HG03520 (cell line): ENCODE data around the gene DPP10.

Experiments
- ATAC-seq: cut with Tn5 transposase; IDR thresholded peaks from one replicate; pipeline ENCODE4 v1.9.1; 2021; ENCODE audit warnings: mild to moderate bottlenecking, moderate library complexity; ENCODE audit not compliant: unreplicated experiment

The DPP10 gene

DNA sequence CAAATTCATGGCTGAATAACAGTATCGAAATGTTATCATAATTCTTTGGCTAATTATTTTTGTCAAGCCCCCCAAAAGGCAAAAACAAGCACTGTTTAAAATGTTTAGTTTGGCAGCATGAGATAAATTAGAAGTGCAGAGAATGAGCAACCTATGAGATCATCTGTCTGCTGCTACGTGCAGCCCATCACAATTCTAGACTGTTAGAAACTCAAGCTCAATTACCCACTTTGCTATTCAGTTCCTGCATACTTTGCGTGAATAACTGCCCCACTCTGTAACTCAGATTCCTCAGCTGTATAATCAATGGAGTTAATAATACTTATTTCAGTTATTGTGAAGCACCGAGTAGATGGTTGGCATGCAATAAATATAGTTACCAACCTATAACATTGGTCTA is 1181.9 kb downstream of the DPP10 start:
- ATAC-seq: no peak

DNA sequence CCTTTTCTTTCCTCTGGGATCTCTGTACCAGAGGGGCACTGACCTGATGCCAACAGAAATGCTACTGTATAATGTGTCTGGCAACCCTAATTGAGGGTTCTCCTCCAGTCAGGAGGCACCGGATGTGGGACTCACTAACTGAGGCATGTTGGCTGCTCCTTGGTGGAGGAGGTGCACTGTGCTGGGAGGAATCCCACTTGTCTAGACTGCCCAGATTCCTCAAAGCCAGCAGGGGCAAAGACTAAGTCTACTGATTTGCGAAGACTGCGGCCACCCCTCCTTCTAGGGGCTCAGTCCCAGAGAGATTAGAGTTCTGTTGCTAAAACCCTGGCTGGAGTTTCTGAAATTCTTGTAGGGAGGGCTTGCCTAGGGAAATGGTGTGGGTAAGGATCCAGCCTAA is 1192.1 kb downstream of the DPP10 start:
- no peak for ATAC-seq

DNA sequence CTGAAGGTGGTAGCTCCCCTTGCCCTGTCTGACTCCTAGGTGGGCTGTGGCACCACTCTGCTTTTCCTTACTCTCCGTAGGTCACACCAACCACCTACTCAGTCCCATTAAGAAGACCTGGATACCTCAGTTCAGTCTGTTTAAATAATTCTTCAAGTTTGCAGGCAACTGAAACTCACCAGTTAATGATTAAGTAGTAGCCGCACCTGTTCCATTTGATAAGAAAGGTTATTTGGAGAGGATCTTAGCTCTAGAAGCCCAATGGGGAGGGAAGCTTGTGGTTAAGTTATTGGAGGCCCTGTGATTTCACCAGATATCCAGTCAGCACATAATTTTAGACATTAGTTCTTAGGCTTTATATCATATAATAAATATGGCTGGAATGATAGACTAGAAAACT is 1193.0 kb downstream of the DPP10 start:
- no peak for ATAC-seq

DNA sequence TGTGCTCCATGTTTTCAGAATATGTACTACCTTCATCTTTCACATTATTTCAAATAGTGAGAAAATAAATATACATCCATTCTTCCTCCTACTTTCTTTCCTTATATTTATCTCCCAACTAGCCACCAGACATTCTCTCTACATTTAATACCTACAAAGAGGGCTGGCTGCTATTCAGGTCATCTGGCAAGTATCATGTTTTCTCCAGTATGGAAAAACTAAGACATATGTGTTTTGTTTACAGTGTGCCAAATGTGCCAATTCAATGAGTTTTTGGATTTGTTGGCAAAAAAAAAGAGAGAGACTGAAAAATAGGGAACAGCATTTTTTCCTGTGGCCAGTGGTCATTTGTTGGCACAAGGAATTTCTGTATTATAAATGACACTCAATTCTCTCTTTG is 1207.3 kb downstream of the DPP10 start:
- no peak for ATAC-seq

DNA sequence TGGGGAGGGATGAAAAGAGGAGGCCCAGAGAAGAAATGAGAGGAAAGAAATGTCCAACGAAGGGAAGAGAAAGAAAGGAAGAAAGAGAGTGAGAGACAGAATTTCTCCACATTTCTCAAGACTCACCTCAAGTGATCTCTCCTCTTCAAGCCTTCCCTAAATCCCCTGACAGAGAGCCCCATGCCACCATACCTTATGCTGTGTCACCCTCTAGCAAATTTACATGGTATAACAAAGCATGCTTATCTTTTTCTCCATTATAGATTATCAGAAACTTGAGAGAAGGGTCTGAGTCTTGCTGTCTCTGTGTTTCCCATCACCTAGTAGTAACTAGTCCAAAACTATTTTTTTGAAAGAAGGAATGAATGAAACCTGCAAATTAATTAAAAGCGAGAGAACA is 1208.4 kb downstream of the DPP10 start:
- no peak for ATAC-seq

DNA sequence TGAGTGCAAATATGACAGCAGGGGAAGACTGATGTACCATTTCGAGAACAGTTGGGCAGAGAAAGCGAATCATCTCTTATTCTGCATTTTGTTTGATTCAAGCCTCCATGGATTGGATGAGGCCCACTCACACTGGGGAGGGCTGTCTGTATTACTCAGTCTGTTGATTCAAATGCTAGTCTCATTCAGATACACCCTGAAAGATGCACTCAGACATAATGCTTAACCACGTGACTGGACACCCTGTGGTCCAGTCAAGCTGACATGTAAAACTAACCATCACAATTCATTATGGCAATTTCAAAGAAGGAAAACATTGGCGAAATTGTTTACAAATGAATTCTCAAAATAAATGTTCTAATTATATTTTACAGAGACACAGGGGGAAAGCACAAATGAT is 1210.2 kb downstream of the DPP10 start:
- ATAC-seq: no peak

DNA sequence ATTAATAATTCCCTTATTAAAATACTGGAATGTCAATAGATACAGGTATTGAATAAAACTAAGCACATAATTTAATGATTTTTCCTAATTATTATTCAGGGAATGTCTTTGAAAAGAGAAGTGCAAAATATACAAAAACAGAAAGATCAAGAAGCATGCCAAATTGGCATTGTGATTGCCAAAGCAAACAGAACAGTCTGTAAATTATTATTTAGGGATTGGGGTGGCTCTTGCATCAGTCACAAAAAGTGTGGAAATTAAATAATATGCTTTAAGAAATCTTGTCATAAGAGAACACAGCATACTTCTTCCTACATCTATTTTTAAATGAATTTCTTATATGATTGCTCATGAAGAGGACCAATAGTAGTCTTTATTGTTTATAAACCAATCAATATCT is 1211.9 kb downstream of the DPP10 start:
- ATAC-seq: no peak

DNA sequence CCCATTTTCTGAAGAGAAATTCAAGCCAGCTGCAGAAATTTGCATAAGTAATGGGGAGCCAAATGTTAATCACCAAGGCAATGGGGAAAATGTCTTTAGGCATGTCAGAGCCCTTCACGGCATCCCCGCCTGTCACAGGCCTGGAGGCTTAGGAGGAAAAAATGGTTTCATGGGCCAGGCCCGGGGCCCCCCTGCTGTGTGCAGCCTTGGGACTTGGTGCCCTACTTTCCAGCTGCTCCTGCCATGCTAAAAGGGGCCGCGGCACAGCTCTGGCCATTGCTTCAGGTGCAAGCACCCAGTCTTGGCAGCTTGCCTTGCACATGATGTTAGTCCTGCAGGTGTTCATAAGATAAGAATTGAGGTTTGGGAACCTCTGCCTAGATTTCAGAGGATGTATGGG is 1235.7 kb downstream of the DPP10 start:
- no peak for ATAC-seq

DNA sequence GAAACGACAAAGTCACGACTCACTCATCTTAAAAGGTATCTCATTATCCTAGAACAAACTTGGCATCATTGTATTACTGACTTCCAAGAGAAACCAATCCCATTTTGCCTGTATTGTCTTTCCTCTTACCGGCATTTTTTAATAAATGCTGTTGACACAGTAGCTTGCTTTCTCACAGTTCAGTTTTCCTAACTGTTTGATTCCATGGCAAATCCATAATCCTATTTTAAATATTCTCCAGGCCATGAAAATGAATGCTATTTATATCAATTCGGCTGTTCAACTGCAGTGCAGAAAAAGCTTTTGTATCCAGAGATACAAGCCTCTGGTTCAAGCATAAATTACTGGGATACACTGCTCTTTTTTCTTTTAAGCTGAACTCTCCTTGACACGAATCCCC is 1241.9 kb downstream of the DPP10 start:
- no peak for ATAC-seq

DNA sequence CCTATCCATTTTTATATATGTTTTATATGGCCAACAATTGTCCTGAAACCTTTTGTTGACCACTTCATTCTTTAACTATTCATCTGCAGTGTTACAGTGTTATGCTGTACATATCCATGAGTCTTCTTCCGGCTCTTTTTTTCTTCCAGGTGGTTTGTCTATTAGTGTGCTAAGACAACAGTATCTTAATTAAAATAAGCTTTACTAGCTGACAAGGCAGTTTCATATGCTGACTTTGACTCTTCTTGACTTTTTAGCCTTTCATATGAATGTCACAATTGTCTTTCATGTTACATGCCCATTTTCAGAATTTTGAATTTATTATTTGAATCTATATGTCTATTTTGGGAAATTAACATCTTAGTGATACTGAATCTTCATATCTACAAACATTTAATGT is 1249.0 kb downstream of the DPP10 start:
- ATAC-seq: no peak

DNA sequence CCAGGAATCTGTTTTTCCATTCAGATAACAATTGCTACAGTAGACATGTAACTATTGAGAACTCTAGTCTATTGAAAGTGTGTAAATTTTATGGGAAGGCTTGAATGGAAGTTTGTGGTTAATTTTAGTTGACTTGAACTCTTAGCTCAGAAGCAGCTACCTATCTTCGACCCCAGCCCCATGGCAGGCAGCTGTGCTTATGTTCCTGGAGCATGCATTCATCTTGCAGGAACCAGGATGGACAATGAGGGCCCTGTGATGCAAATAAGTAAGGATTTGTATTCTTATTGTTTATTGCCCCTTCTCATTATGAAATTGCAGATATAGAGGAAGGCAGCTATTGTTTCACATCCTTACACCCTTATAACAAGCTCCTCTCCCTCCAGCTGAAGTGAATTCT is 1252.2 kb downstream of the DPP10 start:
- ATAC-seq: no peak

DNA sequence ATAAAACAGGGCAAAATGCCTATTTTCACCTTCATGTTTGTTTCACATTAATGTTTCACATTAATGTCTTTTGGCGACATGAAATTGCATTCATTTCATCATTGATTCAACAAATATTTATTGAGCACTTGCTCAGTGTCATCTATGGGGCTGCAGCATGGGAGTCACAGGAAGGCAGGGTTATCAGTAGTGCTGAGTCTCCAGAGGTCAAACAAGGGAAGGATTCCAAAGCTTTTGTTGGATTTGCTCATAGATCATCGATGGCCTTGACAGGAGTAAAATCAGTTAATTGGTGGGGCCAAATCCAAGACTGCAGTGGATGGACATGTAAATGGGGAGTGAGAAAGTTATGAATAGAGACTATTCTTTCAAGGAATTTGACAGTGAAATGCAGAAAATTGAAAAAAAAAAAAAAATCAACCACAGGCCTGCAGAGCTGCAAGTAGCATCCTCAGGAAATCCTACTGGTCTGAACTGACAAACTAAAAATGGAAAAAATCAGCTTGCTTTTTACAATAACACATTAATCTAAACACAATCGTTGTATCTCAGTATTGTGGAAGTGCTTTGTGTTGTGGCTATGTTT is 1290.8 kb downstream of the DPP10 start:
- ATAC-seq: no peak

DNA sequence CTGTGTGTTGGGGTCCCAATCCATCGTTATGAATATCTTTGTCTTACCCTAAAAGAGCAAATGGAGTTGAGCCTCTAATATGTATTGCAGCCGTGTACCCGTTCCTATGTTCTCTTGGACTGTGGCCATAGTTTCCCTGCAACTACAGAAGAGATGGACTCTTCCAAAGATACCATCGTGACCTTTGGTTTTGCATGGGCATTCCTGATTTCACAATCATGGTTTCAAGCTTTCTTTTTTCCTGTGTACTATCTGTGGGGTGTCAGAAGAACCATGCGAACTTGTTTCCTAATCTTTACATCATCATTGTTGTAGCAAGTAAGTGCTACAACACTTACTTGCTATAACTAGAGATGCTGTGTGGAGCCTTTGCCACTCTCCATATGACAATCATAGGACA is 1295.7 kb downstream of the DPP10 start:
- no peak for ATAC-seq

DNA sequence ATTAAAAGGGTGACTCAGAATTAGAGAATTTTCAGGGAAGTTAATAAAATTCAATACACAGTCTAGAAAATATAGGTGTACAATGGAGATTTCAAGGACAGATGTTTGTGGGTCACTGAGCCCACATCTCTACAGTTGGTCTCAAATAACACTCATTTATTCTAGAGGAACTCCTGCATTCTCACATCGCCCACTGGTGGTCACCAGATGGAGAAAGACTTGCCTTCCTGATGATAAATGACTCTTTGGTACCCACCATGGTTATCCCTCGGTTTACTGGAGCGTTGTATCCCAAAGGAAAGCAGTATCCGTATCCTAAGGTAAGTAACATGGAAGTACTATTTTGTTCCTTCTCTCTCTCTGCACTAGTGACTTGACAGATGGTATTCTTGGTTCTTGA is 1297.1 kb downstream of the DPP10 start:
- ATAC-seq: no peak

DNA sequence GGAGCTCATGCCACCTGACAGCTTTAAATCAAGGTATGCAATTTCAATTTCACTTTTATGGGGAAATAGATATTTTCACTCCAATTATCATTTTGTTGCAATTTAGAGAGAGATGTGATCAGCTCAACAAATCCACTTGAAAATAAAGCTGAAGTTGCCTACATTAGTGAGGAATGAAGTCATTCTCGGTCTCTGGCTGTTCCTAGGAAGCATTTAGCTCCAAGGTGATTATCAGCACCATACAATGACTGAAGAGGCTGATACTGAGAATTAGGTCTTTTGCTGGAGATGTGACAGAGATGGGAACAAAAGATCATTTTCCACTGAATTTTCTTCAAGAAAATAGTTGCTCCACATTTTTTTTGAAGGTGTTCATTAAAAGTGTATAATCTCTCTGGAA is 1303.7 kb downstream of the DPP10 start:
- ATAC-seq: no peak

DNA sequence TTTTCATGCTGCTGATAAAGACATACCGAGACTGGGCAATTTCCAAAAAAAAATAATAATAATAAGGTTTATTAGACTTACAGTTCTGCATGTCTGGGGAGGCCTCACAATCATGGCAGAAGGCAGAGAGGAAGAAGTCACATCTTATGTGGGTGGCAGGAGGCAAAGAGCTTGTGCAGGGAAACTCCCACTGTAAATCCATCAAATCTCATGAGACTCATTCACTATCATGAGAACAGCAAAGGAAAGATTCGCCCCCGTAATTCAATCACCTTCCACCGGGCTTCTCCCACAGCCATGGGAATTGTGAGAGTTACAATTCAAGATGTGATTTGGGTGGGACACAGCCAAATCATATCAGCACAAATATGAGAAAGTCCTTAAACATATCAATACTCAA is 1314.8 kb downstream of the DPP10 start:
- no peak for ATAC-seq

DNA sequence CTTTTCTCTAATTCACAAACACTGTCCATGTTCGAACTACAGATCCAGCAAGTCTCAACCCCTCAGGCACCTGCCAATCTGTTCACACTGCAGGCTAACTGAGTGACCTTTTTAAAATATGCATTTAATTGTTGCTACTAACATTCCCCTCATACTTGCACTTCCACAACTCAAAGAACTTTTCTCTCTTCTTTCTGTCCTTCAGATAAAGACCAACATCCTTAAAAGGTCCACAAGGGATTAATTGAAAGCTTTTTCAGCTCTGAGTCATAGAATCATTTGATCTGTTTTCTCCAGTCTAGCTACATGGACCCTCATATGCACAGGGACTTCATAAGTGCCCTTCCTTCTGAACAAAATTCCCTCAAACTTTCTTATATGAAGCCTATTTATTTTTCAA is 1321.2 kb downstream of the DPP10 start:
- ATAC-seq: no peak

DNA sequence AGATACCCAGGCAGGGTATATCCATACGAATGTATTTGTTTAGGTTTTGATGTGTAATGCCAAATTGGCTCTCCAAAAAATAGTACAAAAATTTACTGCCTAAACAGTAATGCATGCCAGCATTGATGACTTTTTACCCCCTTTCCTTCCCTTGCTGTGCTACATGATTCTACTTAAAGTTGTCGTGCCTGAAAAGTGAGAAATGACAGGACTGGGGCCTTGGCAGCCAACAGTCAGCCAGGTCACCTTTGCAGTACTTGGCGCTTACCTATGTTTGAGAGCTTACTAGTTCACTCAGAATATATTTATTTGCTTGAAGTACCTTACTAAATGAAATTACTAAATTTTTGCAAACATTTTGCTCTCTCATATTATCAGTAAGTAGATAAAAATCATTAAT is 1329.1 kb downstream of the DPP10 start:
- ATAC-seq: no peak

DNA sequence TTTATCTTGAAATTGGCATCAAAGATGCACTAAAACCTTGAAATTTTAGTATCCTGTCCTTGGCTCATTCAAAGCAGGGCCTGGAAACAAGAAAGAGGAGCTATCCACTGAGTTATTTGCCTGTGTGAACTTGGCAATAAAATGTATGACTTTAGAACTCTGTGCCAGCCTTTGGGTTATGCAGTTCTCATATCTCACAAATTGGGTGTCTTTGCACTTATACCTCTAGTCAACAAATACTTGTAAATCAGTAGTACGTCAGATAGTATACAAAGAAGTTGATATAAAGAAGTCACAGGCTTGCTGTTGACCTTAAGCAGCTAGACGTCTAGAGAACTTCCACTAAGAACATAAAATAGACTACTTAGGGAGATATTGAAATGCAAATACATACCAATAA is 1331.9 kb downstream of the DPP10 start:
- no peak for ATAC-seq

DNA sequence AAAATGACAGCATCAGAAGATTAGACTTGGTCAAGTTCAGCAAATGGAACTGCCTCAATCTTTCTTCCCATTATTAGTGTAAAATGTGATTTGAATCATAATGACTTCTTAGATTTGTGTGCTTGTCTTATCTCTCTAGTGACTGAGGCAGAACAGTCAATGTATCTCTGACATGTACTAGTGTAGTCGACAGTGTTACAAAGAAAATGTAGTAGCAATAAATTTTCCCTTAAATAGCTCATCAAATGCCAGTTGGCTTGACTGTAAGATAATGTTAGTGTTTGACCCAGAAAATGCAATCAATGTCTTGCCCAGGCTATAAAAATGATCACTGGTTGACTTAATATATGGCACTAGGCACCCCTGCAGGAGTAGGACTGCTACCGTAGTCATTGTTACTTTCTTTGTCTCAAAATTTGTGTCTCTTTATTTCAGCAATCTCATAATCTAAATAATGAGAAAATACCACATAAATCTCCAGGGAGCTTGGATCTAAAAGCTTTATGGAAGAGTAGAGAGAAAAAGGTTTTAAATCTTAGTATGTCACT is 1336.7 kb downstream of the DPP10 start:
- ATAC-seq: no peak

DNA sequence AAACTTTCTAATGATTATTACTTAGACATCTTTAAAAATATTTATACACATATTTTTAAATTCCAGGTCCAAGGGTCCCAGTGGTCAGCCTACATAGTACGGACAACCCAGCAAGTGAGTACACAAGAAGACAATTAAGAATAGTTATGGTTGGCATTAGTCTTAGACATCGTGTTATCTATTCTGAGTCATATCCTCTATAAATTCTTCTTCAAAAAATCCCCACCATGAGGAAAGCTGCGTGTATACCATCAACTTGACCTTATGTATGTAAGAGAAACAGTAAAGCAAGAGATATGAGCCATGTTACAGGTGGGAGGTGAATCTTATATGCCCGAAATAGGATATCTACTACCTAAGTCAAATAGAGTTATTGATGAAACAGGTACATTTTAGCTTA is 1339.8 kb downstream of the DPP10 start:
- no peak for ATAC-seq

DNA sequence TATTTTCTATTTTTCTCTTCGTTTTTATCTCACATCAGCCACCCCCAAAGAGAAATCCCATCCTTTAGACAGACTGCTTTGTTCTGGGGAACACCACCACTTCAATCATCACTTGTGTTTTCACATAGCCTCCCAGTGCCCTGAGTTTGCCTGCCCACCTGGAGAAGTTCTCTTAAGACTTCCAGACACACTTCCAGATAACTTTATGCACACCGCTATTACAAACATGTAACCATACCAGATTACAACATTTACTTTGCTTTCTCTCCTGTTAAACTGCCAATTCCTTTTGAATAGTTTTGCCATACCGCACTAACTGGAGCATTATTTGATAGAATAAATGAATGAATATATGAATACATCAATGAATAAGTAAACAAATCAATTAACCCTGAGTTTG is 1353.6 kb downstream of the DPP10 start:
- no peak for ATAC-seq

DNA sequence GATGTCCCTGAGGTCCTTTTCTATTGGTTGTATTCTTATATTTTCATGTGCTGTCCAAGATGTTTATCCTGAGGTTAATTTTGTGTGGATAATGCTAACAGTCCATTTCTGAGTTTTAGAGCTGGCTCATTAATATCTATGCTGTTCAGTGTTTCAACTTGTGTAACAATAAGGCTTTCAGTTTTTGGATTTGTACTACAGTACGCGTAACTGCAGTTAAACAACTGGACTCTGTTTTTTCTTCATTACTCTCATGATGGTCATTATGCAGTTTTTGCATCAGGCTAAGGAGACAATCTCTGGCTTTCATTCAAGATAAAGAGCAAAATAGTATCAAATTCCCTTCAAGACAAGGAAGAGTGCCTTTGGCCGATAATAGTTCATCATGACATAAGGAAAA is 1364.8 kb downstream of the DPP10 start:
- ATAC-seq: no peak
